ENCODE measurements around the gene SPINDOC.

Gene SPINDOC

DNA sequence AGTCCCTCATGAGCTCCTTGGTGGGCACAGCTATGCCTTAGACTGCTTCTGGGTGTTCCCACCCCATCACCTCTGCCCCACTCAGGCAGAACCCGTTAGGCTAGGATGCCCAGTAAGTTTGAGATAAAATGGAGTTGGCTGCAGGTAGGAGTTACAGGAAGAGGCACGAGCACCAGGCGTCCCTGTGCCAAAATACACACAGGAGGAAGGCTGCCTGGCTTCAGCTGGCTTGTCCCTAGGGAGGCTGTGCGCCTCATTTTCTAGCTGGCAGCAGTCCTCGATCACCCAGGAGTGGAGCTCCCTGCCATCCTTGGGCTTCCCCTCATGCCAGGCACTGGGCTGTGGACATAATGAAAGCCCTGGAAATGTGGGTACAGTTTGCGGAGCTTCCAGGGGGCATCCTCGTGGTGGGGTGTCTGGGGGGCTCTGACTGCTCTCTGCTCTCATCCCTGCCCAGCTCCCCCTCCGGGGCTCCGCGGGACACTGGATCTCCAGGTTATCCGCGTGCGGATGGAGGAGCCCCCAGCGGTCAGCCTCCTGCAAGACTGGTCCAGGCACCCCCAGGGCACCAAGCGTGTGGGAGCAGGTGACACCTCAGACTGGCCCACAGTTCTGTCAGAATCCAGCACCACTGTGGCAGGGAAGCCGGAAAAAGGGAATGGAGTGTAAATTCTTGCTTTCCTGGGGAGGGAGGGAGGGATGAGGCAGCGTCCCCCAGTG is 13.4 kb downstream of the SPINDOC start:
- TF ChIP-seq HDGF (IDR thresholded peaks at IDR 0.05; ENCODE audit: borderline replicate concordance): no peak
- no peak for TF ChIP-seq LEF1 (IDR thresholded peaks at IDR 0.05; ENCODE audit: borderline replicate concordance)
- no peak for TF ChIP-seq FOXK2 (IDR thresholded peaks at IDR 0.05)
- TF ChIP-seq BHLHE40 (IDR thresholded peaks at IDR 0.05; ENCODE audit: borderline replicate concordance): no peak
- TF ChIP-seq ELF4 (IDR thresholded peaks at IDR 0.05): no peak
- TF ChIP-seq TARDBP (IDR thresholded peaks at IDR 0.05): no peak
- no peak for TF ChIP-seq FOXA1 (IDR thresholded peaks at IDR 0.05)
- no peak for TF ChIP-seq ARNT (IDR thresholded peaks at IDR 0.05)
- TF ChIP-seq, protein P1, sequence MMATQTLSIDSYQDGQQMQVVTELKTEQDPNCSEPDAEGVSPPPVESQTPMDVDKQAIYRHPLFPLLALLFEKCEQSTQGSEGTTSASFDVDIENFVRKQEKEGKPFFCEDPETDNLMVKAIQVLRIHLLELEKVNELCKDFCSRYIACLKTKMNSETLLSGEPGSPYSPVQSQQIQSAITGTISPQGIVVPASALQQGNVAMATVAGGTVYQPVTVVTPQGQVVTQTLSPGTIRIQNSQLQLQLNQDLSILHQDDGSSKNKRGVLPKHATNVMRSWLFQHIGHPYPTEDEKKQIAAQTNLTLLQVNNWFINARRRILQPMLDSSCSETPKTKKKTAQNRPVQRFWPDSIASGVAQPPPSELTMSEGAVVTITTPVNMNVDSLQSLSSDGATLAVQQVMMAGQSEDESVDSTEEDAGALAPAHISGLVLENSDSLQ (IDR thresholded peaks at IDR 0.05): no peak
- no peak for TF ChIP-seq SUZ12 (IDR thresholded peaks at IDR 0.05)
- TF ChIP-seq FOXM1 (IDR thresholded peaks at IDR 0.05; ENCODE audit: borderline replicate concordance): no peak
- no peak for TF ChIP-seq NFRKB (IDR thresholded peaks at IDR 0.05)
- ChIA-PET CTCF (interaction anchor here (0.6 kb wide), 1 partner anchor 143 kb away, joined by 7 read pairs; no protein-coding TSS in a partner anchor), POLR2A (interaction anchor here (1.7 kb wide), 1 partner anchor 11 kb away, joined by 6 read pairs; no protein-coding TSS in a partner anchor)
- no peak for DNase-seq (ENCODE audit: extremely low spot score)

DNA sequence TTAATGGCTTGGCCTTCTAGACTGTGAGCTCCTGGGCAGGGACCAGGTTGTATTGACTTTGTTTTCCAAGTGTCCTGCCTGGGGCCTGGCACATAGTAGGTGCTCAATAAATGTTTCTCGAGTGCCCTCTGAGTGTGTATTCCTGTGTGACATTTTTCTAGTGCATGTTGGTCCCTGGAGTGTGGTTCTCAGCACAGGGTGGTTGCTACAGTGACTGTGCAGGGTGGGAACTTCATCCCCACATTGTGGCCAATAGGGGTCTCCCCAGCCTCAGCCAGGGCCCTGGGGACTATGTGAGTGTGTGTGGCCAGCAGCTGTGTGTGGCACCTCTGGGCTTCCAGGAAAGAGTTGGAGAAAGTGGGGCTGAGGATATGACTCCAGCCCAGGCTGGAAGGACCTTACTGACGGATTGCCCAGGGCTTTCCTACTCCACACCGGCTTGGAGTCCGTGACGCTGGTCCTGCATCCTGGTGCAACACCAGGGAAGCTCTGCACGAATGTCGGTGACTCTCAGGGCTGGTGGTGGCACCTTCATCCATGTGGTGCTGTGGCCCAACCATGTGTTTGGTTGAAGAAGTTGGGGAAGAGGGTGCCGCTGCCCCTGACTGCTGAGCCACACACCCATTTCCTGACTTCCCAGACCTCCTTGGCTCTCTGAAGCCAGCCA is 16.7 kb downstream of the SPINDOC start:
- DNase-seq (ENCODE audit: extremely low spot score): peak; percentile 42
- no peak for TF ChIP-seq SUZ12 (IDR thresholded peaks at IDR 0.05)
- POLR2A ChIA-PET: interaction anchor here (0.7 to 1.5 kb wide), 2 partner anchors 9 to 116 kb away, joined by 3 to 6 read pairs; partner anchors contain the start of gene MARK2
- CTCF ChIA-PET: interaction anchor here (1.0 to 1.7 kb wide), 2 partner anchors 9 to 216 kb away, joined by 3 to 4 read pairs; partner anchors contain the start of gene MARK2

GRCh38 chr11:63831326-63831725 is 18.1 kb downstream of the SPINDOC start:
- TF ChIP-seq FOXK2 (IDR thresholded peaks at IDR 0.05) (no peak), BHLHE40 (IDR thresholded peaks at IDR 0.05; ENCODE audit: borderline replicate concordance) (no peak), HDGF (IDR thresholded peaks at IDR 0.05; ENCODE audit: borderline replicate concordance) (no peak), CTBP1 (IDR thresholded peaks at IDR 0.05; ENCODE audit: borderline replicate concordance) (no peak), NFRKB (IDR thresholded peaks at IDR 0.05) (no peak)
- ChIA-PET CTCF (interaction anchor here (0.9 kb wide), 1 partner anchor 115 kb away, joined by 3 read pairs; no protein-coding TSS in a partner anchor), POLR2A (no interaction called here)
- DNase-seq (ENCODE audit: extremely low spot score): no peak

GRCh38 chr11:63832336-63832735 is 19.1 kb downstream of the SPINDOC start:
- CTCF ChIA-PET: no interaction called here
- DNase-seq (ENCODE audit: extremely low spot score): no peak
- POLR2A ChIA-PET: no interaction called here
- TF ChIP-seq SUZ12 (IDR thresholded peaks at IDR 0.05) (no peak), FOXA1 (IDR thresholded peaks at IDR 0.05) (no peak), FOXK2 (IDR thresholded peaks at IDR 0.05) (no peak), CTBP1 (IDR thresholded peaks at IDR 0.05; ENCODE audit: borderline replicate concordance) (no peak), ZNF384 (IDR thresholded peaks at IDR 0.05) (no peak), FOXM1 (IDR thresholded peaks at IDR 0.05; ENCODE audit: borderline replicate concordance) (no peak), L3MBTL2 (conservative IDR thresholded peaks at IDR 0.05) (no peak), ARNT (IDR thresholded peaks at IDR 0.05) (no peak), BHLHE40 (IDR thresholded peaks at IDR 0.05; ENCODE audit: borderline replicate concordance) (no peak), ELF4 (IDR thresholded peaks at IDR 0.05) (no peak), HDGF (IDR thresholded peaks at IDR 0.05; ENCODE audit: borderline replicate concordance) (no peak)
- TF ChIP-seq, protein P1 (IDR thresholded peaks at IDR 0.05): no peak

DNA sequence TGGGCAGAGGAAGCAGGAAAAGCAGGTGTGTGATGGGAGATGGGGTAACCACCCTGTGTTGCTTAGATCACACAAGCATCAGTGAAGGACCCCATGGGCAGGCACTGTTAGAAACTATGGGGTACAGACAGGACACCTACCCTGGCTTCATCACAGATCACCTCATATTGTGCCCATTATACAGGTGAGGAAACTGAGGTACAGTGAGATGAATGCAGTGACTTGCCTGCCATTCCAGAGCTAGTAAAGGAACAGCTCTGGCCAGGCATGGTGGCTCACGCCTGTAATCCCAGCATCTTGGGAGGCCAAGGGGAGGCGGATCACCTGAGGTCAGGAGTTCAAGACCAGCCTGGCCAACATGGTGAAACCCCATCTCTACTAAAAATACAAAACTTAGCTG is 19.8 kb downstream of the SPINDOC start:
- TF ChIP-seq CTBP1 (IDR thresholded peaks at IDR 0.05; ENCODE audit: borderline replicate concordance) (no peak), L3MBTL2 (conservative IDR thresholded peaks at IDR 0.05) (no peak), SUZ12 (IDR thresholded peaks at IDR 0.05) (no peak), ZNF384 (IDR thresholded peaks at IDR 0.05) (no peak)
- ChIA-PET POLR2A (no interaction called here), CTCF (no interaction called here)
- DNase-seq (ENCODE audit: extremely low spot score): no peak

DNA sequence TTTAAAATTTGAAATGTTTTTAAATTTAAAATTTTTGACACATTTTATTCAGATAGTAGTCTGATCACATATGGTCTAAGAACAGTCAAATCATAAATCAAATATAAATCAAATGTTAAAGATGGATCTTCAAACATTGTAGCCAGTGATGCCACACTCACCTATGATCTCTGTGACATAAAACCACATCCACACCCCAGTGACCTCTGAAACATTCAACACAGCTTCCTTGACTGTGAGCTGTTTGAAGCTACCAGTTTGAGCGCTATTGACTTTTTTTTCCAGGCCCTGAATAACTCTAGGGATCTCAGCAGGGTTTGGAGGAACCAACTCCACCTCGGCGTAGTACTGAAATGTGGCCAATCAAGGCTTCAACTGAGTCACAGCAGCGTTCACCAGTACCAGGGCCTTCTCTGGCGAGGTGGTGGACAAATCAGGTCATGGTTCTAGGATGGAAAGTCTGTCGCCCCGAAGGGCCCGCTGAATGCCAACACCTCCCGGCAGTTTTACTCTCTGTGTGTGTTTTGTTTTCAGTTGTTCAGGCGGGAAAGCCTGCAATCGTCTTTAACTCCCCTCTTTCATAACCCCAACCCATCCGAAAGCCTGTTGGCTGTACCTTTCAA is 21.4 kb downstream of the SPINDOC start:
- no peak for TF ChIP-seq FOXK2 (IDR thresholded peaks at IDR 0.05)
- no peak for TF ChIP-seq ARNT (IDR thresholded peaks at IDR 0.05)
- DNase-seq (ENCODE audit: extremely low spot score): no peak
- CTCF ChIA-PET: no interaction called here
- POLR2A ChIA-PET: interaction anchor here (0.5 kb wide), 1 partner anchor 194 kb away, joined by 3 read pairs; no protein-coding TSS in a partner anchor

- CTCF ChIA-PET: interaction anchor here (2.2 kb wide), 1 partner anchor 37 kb away, joined by 8 read pairs; no protein-coding TSS in a partner anchor
- TF ChIP-seq LEF1 (IDR thresholded peaks at IDR 0.05; ENCODE audit: borderline replicate concordance) (no peak), ARNT (IDR thresholded peaks at IDR 0.05) (no peak), L3MBTL2 (conservative IDR thresholded peaks at IDR 0.05) (no peak)
- POLR2A ChIA-PET: no interaction called here
- DNase-seq (ENCODE audit: extremely low spot score): no peak
Measured at GRCh38 chr11:63835158-63835545, 21.9 kb downstream of the SPINDOC start.

All from HEK293T (cell line).